Fibroblast of skin of back (primary cell): ENCODE measurements around the gene FEV.

Experiments
- DNase-seq: peaks from one replicate; pipeline ENCODE4 v3.0.0-alpha.2; 2013

FEV gene

DNA sequence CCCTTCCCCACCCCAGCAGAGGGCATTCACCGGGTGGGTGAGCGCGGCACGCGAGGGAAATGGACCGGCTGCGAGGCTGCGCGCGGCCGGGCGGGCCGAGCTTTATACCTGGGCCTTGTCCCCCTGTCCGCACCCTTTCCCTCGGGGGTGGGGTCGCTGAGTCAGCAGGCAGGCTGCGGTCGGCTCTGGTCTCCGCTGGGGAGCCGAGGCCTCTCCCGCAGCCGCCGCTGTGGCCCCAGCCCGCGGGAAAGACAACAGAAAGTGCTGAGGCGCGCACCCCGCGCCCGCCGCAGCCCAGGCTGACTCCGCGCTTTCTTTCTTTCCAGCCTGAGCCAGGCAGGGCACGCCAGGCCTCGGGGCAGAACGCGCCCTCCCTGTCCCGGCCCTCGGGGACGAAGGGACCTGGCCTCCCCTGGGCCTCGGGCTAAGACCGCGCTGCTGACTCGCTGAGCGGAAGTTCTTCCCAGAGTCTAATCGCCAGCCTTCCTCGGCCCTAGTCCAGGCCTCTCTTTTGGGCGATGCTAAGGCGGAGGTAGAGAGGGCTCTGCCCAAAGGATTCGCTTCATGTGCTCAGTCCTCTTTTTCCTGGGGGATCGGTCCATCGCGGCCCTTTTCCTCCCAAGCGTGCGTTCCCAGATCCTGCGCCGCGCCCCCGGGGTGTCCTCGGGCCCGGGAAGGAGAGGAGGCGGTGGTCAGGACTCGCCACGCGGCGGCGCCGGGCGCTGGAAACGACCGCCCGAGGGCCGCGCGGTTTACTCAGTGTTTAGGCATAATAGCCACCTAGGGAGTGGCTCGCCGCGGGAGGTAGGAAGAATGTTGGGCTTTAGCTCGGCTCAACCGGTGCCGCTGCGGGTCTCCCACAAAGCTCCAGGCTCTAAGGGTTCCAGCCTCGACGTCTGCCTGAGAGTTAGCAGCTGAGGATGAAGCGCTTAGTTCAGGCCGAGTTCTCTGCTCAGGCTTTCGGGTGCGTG lies 8.6 kb upstream of the FEV start, which contains the start of gene CRYBA2:
CRYBA2 (minus strand) TSS at position 78 of the 971 bp plus-strand sequence. CDS start 246 bp downstream, outside the sequence.
- DNase-seq, result peak; percentile 24

DNA sequence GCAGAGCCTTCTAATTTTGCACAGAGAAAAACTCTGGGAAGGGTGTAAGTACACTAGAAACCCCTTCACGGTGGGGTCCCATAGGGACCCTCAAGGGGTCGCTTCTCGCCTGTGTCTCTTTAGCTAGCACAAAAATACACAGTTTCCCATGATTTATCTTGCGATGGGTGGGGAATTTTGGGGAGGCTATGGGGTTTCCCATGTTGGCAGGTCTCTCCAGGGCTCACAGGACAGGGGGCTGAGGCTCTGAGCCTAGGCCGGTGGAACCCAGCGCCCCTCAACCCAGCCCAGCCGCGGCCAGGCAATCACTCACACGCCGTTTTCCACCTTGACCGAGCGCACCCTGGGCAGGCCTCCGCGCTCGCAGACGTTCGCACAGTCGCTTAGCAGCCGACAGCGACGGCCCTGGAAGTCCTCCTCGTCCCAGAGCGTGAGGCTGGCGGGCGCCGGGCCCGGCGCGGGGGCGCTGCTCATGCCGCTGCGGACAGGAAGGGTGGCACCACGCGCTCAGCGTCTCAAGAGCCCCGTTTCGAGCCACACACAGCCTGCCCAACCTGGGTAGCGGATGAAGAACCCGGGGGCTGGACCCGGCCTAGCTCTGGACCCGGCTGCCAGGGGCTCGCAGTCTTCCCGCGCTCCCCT lies 7.8 kb upstream of the FEV start:
- no peak for DNase-seq

DNA sequence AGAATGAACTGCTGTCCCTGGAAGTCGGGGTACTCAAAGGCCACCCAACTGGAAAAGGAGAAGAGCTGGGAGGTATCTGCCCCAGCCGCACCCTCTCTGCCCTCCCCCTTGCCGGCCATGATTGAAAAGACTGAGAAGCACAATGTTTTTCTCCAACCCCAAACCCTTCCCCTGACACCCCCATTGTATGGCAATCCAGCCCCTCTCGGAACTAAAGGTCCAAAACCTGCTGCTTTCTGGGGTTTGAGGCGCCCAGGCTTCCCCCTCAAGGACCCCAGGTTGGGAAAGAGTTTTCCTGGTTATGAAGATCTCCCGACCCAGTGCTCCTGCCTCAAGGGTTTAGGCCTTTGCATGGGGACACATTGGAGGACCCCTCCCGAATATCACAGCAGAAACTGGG lies 7.2 kb upstream of the FEV start:
- DNase-seq, result no peak

DNA sequence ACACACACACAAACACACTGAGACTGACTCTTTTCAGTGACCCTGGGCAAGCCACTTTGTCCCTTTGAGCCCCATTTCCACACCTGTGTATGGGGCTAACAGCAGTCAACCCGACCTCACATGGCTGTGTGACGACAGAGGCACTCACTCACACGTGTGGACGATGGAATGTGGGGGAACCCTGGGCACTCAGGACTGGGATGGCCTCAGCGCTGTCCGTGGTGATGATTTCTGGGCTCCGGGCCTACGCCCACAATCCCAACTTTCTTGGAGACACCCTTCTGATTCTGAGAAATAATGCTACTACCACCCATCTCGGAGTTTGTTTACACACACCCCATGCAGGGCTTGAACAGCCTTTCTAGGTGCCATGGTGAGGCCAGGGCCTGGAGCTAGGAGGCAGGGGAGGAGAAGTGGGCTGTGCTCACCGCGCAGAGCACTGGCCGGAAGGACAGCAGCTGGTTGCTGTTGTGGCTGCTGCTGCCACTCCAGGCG lies 6.7 kb upstream of the FEV start:
- peak; percentile 39 for DNase-seq

DNA sequence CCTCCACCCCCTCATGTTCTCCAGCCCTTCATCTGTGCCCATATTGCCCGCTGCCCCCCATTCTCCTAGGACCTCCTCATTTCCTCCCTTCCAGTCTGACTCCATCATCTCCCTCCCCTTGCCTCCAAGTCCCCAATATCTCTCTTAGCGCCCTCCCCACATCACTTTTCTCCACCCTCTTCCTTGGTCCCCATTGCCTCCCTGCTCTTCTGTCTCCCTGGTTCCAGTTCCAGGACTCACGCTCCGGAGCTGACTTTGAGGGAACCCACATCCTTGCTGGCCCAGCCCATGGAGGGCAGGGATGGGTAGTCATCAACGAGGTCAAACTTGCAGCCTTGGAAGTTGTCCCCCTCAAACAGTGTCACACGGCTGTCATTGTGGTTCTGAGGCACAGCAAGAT lies 5.6 kb upstream of the FEV start:
- DNase-seq, result no peak

DNA sequence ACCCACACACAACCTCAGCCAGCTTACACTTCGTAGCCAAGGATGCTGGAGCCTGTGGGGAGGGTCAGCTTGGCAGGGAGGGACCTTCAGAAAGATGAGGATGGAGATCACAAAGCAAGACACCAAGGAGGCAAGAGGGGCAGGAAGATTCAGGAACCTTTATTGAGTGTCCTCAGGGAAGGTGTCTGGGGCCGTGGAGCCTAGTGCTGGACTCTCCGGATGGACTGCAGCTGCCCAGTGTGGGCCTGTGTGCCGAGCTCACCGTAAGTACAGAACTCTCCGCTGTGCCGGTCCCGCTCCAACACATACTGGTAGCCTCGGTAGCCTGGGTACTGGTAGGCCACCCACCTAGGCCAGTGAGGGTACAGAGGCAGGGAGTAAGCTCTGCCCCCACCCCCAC lies 5.1 kb upstream of the FEV start:
- DNase-seq, result no peak

DNA sequence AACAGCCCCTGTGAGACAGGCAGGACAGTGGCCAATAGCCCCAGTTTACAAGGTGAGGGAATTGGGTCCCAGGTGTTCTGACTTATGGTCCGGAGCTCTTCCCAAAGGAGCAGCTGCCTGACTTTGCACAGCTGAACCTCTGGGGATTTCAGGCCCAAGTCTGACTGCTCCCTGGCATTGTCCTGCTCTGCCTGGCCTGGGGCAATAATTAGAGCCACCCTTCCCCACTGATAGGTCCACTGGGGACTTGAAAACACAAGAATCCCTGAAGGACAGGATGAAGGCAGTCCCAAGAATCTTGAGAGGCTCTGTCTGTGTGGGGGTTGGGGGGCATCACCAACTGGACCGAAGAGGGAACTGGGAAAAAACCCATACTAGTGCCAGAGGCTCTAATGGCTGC lies 3.7 kb upstream of the FEV start:
- DNase-seq, result no peak

DNA sequence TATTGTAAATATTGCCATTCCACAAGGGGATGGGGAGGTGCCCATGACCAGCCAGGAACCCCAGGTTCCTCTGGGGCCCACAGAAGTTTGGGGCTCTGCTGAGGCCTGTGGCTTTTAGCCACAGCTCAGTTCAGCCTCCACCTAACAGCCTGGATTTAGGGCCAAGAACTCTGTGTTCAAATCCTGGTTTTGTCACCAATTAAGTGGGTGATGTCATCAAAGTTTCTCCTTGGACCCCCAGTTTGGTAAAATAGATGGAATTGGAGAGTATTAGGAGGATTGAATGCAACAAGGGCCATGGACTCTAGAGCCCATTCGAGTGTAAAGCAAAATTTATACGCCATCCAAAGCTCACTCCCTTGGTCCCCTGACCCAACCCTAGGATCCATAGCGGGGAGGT lies 3.2 kb upstream of the FEV start:
- DNase-seq, result no peak

DNA sequence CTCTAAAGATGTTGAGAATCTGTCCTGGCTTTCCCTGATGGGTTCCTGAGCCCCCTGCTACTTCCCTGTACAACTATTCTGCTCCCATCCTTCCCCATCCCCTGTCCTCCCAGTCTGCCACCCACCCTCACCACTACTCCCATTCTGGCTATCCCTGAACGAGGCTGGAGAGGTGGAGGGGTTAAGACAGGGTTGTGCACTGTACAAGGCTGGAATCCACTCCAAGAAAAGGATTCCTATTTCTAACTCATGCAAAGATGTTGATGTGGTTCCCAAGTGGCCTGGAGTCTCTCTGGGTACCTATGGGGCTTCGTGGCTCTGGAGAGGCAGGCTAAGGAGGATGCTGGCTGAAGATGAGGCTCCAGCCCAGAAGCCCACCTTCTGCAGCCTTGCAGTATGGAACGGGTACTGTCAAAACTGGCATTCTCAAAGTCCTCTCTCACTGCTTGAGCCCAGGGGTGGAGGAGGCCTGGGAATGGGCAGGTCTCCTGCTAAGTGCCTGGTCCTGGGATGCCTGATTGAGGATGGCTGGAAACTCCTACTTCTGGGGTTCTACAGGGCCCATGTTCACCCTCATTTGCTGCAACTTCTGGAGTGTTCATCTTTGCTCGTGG lies 1.3 kb upstream of the FEV start:
- no peak for DNase-seq

DNA sequence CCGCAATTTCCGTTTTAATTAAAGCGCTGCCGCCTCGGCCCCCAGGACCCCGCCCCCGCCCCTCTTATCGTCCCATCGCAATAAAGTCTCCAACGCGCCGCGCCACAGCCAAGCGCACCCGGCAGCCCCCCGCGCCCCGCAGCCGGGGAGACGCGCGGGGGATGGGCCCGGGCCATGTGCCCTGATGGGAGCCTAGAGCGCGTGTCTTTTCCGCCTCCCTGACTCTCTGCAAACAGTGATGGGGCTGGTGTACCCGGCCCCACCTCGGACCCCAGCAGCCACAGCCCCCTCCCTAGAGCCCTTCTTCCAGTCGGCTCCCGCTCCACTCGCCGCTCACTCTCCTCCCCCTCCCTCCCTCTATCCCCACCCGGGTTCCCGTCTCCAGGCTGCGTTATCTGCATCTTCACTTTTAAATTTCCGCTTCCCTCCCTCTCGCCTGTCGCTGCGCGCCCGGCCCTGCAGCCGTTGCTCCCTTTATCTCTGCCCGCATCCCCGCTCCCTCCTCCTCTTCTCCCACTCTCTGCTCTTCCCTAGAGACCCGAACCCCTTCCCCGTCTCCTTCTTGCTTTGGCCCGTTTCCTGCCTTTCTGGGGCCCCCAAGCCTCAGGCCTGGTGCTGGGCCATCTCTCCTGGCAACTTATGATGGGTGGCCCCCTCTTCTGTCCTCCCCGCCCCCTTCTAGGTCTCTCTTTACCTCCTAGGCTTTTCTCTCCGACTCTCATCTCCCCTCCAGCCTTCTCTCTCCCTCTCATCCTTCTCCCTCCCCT lies 524 bp upstream of the FEV start:
- no peak for DNase-seq

DNA sequence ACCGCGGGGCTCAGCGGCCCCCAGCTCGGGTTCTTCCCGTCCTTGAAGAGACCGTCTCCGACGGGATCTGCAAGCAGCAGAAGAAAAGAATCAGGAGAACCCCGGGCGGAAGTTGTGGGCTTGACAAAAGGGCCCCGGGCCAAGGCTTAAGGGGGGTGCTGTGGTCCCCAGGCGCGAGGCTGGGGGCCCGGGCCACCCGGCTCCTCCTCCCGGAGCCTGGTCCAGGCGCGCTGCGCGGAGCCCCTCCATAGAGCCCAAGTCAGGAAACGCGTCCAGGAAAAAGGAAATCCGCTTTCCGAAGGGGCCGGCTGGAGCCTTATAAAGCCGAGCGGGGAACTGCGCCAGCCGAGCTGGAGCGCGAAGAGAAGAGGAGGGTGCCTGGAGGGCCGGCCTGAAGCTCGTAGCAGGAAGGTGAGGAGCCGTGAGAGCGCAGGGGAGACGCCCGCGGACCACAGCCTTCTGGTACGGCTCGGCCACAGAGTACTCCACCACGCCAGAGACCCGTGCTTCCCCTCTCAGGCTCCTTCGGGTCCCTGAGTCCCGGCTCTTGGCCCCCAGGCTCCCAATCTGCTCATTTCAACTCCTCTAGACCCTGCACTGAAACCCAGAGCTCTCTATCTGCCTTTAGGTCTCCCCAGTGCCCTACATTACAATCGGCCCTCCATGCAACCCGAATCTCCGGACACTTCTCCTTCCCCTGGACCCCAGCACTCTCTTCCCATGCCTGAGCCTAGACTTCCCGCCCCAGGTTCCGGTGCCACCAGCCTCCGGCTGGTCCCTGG lies 554 bp downstream of the FEV start:
- no peak for DNase-seq

DNA sequence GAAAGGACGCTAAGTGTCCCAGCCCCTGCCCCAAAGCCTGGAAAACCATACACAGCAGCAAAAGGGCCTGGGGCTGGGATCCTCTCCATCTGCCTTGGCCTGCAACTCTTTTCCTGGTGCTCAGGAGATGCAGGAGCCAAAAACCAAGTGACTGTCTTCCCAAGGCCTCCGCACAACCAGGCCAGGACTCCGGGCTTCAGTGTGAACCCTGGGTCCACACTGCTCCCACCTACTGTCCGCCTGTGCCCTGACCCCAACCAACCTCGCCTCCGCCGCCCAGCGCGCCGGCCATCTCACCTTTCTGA lies 1.1 kb downstream of the FEV start:
- DNase-seq, result no peak

DNA sequence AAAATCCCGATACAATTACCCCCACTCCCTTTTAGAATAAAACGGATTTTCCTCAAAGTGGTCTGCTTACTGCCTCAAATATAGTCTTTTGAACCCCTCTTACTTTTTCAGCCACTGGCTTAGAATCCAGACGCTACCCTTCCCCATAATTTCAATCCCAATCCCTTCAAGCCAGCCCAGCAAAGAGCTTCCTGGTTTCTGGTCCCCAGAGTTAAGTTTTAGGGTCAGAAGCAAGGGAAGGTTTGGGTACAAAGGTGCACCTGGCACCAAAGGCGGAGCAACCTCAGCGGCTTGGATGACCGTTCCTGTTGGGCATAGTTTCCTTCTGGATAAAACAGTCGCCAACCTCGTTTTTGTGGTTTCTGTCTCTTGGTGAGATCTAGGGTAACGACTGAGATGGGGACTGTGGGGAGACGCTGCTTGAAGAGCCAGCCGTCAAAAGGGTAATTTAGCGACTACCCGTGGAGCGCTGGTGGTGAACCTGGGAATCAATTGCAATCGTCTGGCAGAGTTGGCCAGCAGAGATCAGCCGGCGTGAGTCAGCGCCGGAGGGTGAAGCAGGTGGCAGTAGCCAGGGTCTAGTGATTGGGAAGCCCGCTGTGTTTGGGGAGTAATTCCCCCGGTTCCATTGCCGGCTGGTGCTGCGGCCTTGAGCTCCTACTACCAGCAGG lies 1.6 kb downstream of the FEV start:
- no peak for DNase-seq

DNA sequence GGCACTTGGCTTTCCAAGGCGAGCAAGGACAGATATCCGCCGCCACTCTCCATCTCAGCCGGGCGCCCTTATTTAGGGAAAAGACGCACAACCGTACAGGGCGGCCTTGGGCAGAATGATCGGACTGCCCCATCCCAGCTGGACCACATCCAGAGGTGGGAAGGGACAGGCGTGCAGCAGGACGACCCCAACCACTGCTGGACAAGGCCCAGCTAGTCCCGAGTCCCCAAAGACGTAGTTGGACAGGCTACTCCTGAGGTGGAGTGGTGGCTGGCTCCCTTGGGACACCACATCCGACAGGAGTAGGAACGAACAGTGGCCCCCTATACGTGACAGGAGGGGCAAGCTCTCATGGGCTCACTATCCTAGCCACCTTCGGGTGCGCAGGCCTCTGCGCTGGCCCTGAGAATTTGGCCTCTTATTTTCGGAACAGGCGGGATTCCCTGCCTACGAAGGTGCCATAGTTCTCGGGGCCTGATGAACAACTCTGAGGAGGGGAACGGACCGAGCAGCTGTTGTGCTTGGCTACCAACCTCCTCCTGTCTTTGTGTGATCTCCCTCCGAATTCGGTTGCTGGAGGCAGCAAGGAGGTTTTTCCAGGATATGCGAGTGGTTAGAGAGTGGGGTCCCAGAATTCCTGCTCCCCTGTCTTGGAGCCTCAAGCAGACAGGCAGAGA lies 2.3 kb downstream of the FEV start:
- no peak for DNase-seq

DNA sequence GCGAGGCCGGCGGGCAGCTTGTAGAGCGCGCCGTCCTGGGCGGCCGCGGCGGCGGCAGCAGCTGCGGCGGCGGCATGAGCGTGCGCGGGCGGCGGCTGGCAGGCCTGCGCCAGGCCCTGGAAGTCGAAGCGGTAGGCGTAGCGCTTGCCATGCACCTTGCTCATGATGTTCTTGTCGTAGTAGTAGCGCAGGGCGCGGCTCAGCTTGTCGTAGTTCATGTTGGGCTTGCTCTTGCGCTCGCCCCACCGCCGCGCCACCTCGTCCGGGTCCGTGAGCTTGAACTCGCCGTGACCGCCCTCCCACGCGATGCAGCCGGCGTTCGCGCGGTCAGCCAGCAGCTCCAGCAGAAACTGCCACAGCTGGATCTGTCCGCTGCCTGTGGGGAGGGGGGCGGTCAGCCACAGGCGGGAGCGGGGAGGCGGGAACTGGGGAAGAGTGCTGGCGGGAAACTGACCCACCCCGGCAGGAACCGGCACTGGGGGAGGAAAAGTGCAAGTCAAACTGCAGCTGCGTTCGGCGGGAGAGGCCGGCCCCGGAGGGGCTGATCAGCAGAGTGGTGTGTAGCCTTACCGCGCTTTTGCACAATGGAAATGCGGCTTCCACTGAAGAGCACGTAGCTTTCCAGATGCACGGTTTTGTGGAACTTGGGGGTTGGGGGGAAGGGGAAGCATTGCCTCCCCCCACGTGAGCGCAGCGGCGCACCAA lies 3.0 kb downstream of the FEV start:
- DNase-seq, result no peak

DNA sequence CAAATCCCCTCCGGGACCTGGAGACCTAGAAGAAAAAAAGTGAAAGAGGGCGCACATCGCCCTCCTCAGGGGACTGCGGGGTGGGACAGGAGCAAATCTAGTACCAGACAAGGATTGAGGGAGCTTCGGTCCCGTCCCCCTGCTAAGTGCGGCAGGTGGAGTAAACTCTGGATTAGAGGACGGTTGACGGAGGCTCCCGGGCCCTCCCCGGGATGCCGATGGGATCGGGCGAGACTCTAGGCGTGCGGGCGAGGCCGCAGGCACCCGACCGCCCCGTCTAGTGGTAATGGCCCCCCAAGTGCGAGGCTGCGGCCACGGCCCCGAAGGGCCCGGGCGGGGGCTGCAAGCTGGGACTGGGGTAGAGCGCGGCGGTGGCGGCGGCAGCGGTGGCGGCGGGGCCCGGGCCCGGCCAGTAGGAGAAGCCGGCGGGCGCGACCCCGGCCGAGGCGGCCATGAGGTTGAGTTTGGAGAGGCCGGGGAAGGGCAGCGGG lies 3.5 kb downstream of the FEV start:
- DNase-seq, result no peak

DNA sequence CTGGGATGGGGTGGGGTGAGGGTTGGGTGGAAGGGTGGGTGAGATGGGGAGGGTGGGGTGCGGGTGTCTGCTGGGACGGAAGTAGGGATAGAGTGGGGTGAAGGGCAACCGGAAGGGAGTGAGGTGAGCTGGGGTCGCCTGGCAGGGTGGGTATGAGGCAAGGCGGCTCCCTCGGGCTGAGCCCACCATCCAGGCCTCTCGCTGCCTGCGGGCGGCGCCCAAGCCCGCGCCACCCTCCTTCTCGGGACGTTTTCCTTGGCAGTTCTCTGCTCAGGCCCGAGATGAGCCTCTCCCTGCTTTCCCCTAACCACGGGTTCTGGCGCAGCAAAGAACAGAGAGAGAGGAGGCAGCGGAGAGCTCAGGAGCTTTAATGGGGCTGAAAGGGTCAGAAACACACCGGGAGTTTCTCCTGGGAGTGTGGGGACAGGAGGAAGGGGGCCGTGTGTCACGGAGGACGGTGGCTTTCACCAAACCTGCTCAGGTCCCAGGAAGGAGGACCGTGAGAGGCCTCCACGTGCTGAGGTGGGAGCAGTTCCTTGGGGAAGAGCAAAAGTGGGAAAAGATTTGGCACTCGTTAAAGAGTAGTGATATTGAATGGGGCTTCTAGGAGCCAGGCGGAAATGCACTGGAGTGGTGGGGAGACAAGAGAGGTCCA lies 4.1 kb downstream of the FEV start:
- no peak for DNase-seq

DNA sequence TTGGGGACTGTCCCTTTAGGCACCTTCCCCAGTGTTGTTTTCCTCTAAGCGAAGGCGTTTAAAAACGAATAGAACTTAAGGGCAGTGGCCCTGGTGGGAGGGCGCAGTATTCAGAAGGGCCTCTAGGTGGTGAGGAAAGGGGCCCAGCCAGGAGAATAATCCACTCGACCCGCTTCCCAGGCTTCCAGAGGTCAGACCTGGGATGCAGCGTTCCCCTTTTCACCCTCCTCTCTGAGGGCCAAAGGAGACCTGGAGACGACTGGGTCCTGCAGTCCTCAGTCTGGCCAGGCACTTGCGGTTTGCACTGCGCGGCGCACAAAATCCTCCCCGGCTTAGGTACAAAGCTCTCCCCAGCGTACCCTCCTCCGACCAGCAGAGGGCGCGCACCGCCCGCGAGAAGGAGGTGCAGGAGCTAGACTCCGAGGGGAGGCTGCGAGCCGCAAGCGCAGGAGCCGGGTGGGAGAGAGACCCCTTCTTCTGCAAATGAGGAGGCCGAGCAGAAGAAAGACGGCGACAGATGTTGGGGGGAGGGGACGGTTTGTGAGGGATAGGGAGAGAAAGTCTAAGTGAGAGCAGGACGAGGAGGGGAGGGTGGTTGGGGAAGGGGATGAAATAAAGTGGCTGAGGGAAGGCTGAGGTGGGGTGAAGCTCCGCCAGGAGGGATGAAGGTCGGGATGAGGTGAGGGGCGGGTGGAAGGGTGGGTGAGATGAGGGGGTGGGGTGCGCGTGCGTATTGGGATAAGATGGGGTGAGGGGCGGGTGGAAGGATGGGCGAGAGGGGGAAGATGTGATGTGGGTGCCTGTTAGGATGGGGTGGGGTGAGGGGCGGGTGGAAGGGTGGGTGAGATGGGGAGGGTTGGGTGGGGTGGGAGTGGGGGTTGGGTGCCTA lies 4.9 kb downstream of the FEV start:
- DNase-seq, result peak; percentile 64
